DND-41 (cell line): ENCODE results near the gene TAP1.

Source experiments
- ATAC-seq: fragments of 200-7000 bp; cut with Tn5 transposase; 3 replicates; pipeline ENCODE4 v1.9.1; 2021; ENCODE audit warnings: low read depth; ENCODE audit not compliant: insufficient read depth
- DNase-seq: peaks from one replicate; pipeline ENCODE4 v3.0.0-alpha.2; 2020
- H2AFZ ChIP-seq: 2 replicates; pipeline ENCODE4 v1.6.0; 2012; ENCODE audit warnings: low read depth, low read length
- H3K27ac ChIP-seq: 2 replicates; pipeline ENCODE4 v1.5.1; 2012; ENCODE audit warnings: low read length, inconsistent platforms
- H3K27me3 ChIP-seq: fragments of 200-600 bp; sonication (generic); 2 replicates; pipeline ENCODE4 v1.6.0; 2012; ENCODE audit warnings: low read length, mild to moderate bottlenecking, inconsistent platforms; ENCODE audit not compliant: insufficient read depth, poor library complexity
- H3K36me3 ChIP-seq: 2 replicates; pipeline ENCODE4 v1.5.1; 2012; ENCODE audit warnings: low read length, inconsistent platforms; ENCODE audit not compliant: insufficient read depth
- H3K4me1 ChIP-seq: 2 replicates; pipeline ENCODE4 v1.5.1; 2012; ENCODE audit warnings: mild to moderate bottlenecking, low read length; ENCODE audit not compliant: insufficient read depth
- H3K4me2 ChIP-seq: 2 replicates; pipeline ENCODE4 v1.6.0; 2012; ENCODE audit warnings: mild to moderate bottlenecking, moderate library complexity, low read length, inconsistent platforms; ENCODE audit not compliant: insufficient read depth
- H3K4me3 ChIP-seq, 2 experiments: fragments of 200-600 bp in 1 of 2; shearing (Covaris generic) in 1 of 2; 2 replicates each; pipeline ENCODE4 v1.5.1; 2012 to 2016; ENCODE audit warnings: inconsistent platforms in 2 of 2, low read length in 2 of 2, mild to moderate bottlenecking in 2 of 2, low read depth in 1 of 2, moderate library complexity in 1 of 2
- H3K79me2 ChIP-seq: 2 replicates; pipeline ENCODE4 v1.6.0; 2012; ENCODE audit warnings: low read length, inconsistent platforms; ENCODE audit not compliant: insufficient read depth
- H3K9ac ChIP-seq: 2 replicates; pipeline ENCODE4 v1.6.0; 2012; ENCODE audit warnings: low read depth, mild to moderate bottlenecking, inconsistent platforms, low read length, moderate library complexity
- H3K9me3 ChIP-seq: 2 replicates; pipeline ENCODE4 v1.5.1; 2012; ENCODE audit warnings: low read length, moderate library complexity, mild to moderate bottlenecking, inconsistent platforms; ENCODE audit not compliant: insufficient read depth, severe bottlenecking
- H4K20me1 ChIP-seq: 2 replicates; pipeline ENCODE4 v1.6.0; 2012; ENCODE audit warnings: low read length; ENCODE audit not compliant: insufficient read depth
- CTCF ChIP-seq: IDR thresholded peaks from 2 replicates; pipeline ENCODE4 v1.5.1; 2012; ENCODE audit warnings: borderline replicate concordance, low read length, moderate library complexity, mild to moderate bottlenecking; ENCODE audit not compliant: poor library complexity, severe bottlenecking; ENCODE audit errors: extremely low read depth
- EZH2 ChIP-seq: IDR thresholded peaks from 3 replicates; pipeline ENCODE4 v1.6.1; 2012; ENCODE audit warnings: borderline replicate concordance, low read depth, mild to moderate bottlenecking, moderate library complexity, low read length, inconsistent platforms; ENCODE audit not compliant: severe bottlenecking

TAP1 gene

GRCh38 chr6:32837651-32838113 lies 15.8 kb downstream of the TAP1 start:
- Histone ChIP-seq H3K4me2 (peak overlapping the region; percentile 97), H2AFZ (peak overlapping the region; percentile 81), H3K79me2 (peaks cover 16% of the 10 kb centered on the region), H4K20me1 (no peaks in the 10 kb centered on the region), H3K4me3 (peak overlapping the region; percentile 42 to 82; a peak in 3 of 4 replicates), H3K27ac (peak overlapping the region; percentile 90), H3K27me3 (no peaks in the 10 kb centered on the region), H3K4me1 (peaks cover 42% of the 10 kb centered on the region), H3K36me3 (peaks cover 57% of the 10 kb centered on the region), H3K9ac (peak overlapping the region; percentile 74), H3K9me3 (no peaks in the 10 kb centered on the region)
- TF ChIP-seq EZH2: no peak
- TF ChIP-seq CTCF: no peak
- no peak for DNase-seq
- ATAC-seq: no peak

- ATAC-seq: no peak
- Histone ChIP-seq H2AFZ (no peak overlapping the region), H3K79me2 (peaks cover 9% of the 10 kb centered on the region), H4K20me1 (no peaks in the 10 kb centered on the region), H3K4me3 (no peak overlapping the region), H3K9ac (peak overlapping the region; percentile 8; the same call in 1 of the 2 replicates), H3K36me3 (peaks cover 56% of the 10 kb centered on the region), H3K9me3 (no peaks in the 10 kb centered on the region), H3K27me3 (no peaks in the 10 kb centered on the region), H3K4me1 (peaks cover 34% of the 10 kb centered on the region), H3K27ac (no peak overlapping the region), H3K4me2 (peak overlapping the region; percentile 97)
- no peak for TF ChIP-seq EZH2
- TF ChIP-seq CTCF: no peak
- DNase-seq: no peak
Measured at GRCh38 chr6:32836873-32837272, 16.6 kb downstream of the TAP1 start.

GRCh38 chr6:32835167-32835893 lies 18.2 kb downstream of the TAP1 start:
- TF ChIP-seq EZH2 (no peak), CTCF (no peak)
- Histone ChIP-seq H3K9ac (no peak overlapping the region), H3K4me2 (no peak overlapping the region), H3K9me3 (no peaks in the 10 kb centered on the region), H3K27me3 (no peaks in the 10 kb centered on the region), H3K27ac (no peak overlapping the region), H3K4me3 (no peak overlapping the region), H2AFZ (no peak overlapping the region), H3K36me3 (peaks cover 57% of the 10 kb centered on the region), H3K79me2 (peaks cover 9% of the 10 kb centered on the region), H3K4me1 (peaks cover 29% of the 10 kb centered on the region), H4K20me1 (no peaks in the 10 kb centered on the region)
- DNase-seq (no peak), ATAC-seq (no peak)
